Glutamatergic neuron (in vitro differentiated cells): Measurements from ENCODE around the gene FBXO46. TPM values are rescaled to one million over a fixed set of nuclear protein-coding genes. Genes with fewer than 3 reads are reported as not detected.

Source experiments
- DNase-seq: peaks from one replicate; pipeline ENCODE4 v3.0.0; 2022
- H3K27ac Mint-ChIP-seq: one replicate; pipeline ENCODE4 v1.8.0; 2020; ENCODE audit warnings: mild to moderate bottlenecking, mixed read lengths, inconsistent platforms; ENCODE audit not compliant: unreplicated experiment
- H3K27me3 Mint-ChIP-seq: one replicate; pipeline ENCODE4 v1.8.0; 2020; ENCODE audit warnings: mild to moderate bottlenecking, moderate library complexity, mixed read lengths, inconsistent platforms; ENCODE audit not compliant: unreplicated experiment
- H3K36me3 Mint-ChIP-seq: one replicate; pipeline ENCODE4 v1.8.0; 2020; ENCODE audit warnings: mild to moderate bottlenecking, mixed read lengths, inconsistent platforms; ENCODE audit not compliant: unreplicated experiment
- H3K4me1 Mint-ChIP-seq: one replicate; pipeline ENCODE4 v1.8.0; 2020; ENCODE audit warnings: mild to moderate bottlenecking, low read depth, mixed read lengths, inconsistent platforms; ENCODE audit not compliant: unreplicated experiment
- H3K4me3 Mint-ChIP-seq: one replicate; pipeline ENCODE4 v1.8.0; 2020; ENCODE audit warnings: mild to moderate bottlenecking, mixed read lengths, inconsistent platforms; ENCODE audit not compliant: unreplicated experiment
- H3K9me3 Mint-ChIP-seq: one replicate; pipeline ENCODE4 v1.8.0; 2020; ENCODE audit warnings: mild to moderate bottlenecking, moderate library complexity, mixed read lengths, inconsistent platforms; ENCODE audit not compliant: unreplicated experiment
- total RNA-seq: library from RNA; stranded (reverse); fragmentation: NEBNext Ultra II Directional; extraction: Animal tissue kit (Norgen Biotek cat#: 25700); gene quantifications from one replicate; pipeline ENCODE4 v1.2.1, GENCODE V29; 2021; ENCODE audit not compliant: unreplicated experiment
- TF ChIP-seq, protein P1 (sequence below): fragments of 200-600 bp; sonication (generic); IDR thresholded peaks from one replicate; pipeline ENCODE4 v1.5.0; 2021; ENCODE audit not compliant: partially characterized antibody, unreplicated experiment

The FBXO46 gene
- total RNA-seq, 1 donor from 2014 or later, result 20.4 TPM

GRCh38 chr19:45717983-45718650 is 12.6 kb downstream of the FBXO46 start:
- H3K36me3 Mint-ChIP-seq, result no peaks in the 10 kb centered on the region
- peak overlapping the region; percentile 97 for H3K27ac Mint-ChIP-seq
- peak overlapping the region; percentile 99 for H3K4me3 Mint-ChIP-seq
- no peaks in the 10 kb centered on the region for H3K27me3 Mint-ChIP-seq
- H3K9me3 Mint-ChIP-seq, result peaks cover 13% of the 10 kb centered on the region
- H3K4me1 Mint-ChIP-seq, result peaks cover 7% of the 10 kb centered on the region
- TF ChIP-seq, protein P1, sequence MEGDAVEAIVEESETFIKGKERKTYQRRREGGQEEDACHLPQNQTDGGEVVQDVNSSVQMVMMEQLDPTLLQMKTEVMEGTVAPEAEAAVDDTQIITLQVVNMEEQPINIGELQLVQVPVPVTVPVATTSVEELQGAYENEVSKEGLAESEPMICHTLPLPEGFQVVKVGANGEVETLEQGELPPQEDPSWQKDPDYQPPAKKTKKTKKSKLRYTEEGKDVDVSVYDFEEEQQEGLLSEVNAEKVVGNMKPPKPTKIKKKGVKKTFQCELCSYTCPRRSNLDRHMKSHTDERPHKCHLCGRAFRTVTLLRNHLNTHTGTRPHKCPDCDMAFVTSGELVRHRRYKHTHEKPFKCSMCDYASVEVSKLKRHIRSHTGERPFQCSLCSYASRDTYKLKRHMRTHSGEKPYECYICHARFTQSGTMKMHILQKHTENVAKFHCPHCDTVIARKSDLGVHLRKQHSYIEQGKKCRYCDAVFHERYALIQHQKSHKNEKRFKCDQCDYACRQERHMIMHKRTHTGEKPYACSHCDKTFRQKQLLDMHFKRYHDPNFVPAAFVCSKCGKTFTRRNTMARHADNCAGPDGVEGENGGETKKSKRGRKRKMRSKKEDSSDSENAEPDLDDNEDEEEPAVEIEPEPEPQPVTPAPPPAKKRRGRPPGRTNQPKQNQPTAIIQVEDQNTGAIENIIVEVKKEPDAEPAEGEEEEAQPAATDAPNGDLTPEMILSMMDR, result no peak
- no peak for DNase-seq

GRCh38 chr19:45717131-45717982 is 13.3 kb downstream of the FBXO46 start:
- Mint-ChIP-seq H3K36me3 (no peaks in the 10 kb centered on the region), H3K9me3 (peaks cover 13% of the 10 kb centered on the region), H3K4me3 (peak overlapping the region; percentile 99), H3K4me1 (peaks cover 7% of the 10 kb centered on the region), H3K27me3 (no peaks in the 10 kb centered on the region), H3K27ac (peak overlapping the region; percentile 97)
- TF ChIP-seq, protein P1, result no peak
- DNase-seq, result peak; percentile 98

- Mint-ChIP-seq H3K4me1 (peaks cover 7% of the 10 kb centered on the region), H3K27me3 (no peaks in the 10 kb centered on the region), H3K36me3 (no peaks in the 10 kb centered on the region), H3K9me3 (peaks cover 13% of the 10 kb centered on the region), H3K27ac (peak overlapping the region; percentile 97), H3K4me3 (peak overlapping the region; percentile 99)
- DNase-seq, result no peak
- TF ChIP-seq, protein P1, result peak; percentile 12
These were observed 14.2 kb downstream of the FBXO46 start for GRCh38 chr19:45716359-45717130.

DNA sequence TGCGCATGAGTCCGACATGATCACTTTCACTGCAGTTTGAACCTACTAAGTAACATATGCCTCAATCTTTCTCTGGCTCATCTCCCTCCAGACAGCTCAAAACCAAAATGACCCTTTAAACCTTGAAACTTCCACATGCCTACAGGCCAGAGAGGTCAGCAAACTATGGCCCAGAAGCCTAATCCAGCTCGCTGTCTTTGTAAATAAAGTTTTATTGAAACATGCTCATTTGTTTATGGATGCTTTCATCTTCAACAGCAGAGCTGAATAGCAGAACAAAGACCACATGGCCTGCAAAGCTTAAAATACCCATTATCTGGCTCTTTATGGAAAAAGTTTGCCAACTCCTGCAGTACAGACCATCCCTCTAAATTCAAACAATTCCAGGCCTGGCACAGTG is 15.6 kb downstream of the FBXO46 start:
- peaks cover 17% of the 10 kb centered on the region for H3K9me3 Mint-ChIP-seq
- DNase-seq, result no peak
- H3K27ac Mint-ChIP-seq, result no peak overlapping the region
- peaks cover 12% of the 10 kb centered on the region for H3K4me1 Mint-ChIP-seq
- H3K27me3 Mint-ChIP-seq, result no peaks in the 10 kb centered on the region
- H3K4me3 Mint-ChIP-seq, result no peak overlapping the region
- H3K36me3 Mint-ChIP-seq, result no peaks in the 10 kb centered on the region
- TF ChIP-seq, protein P1, result no peak
